K562 (cell line): ENCODE results near the gene NDFIP2. TPM values are rescaled to one million over a fixed set of nuclear protein-coding genes. Genes with fewer than 3 reads are reported as not detected.

ENCODE experiments used
- ATAC-seq: fragments of 200-7000 bp; cut with Tn5 transposase; 3 replicates; pipeline ENCODE4 v1.9.1; 2020; ENCODE audit warnings: moderate library complexity
- BruUV-seq: library from RNA; stranded (reverse); fragments of 400-500 nt; replicated peaks from 2 replicates; lab custom pipeline; 2021; lab: Mats Ljungman, UMichigan
- CTCF ChIA-PET: fragments of 300-600 bp; formaldehyde crosslinking; extraction: SDS; loops from one replicate; lab custom pipeline; 2021; ENCODE audit warnings: low intra/inter-chr PET ratio; lab: Yijun Ruan, JAX
- POLR2A ChIA-PET: fragments of 300-600, 350-650 bp; sonication (Branson Sonifier 250); formaldehyde crosslinking; extraction: SDS; loops from one replicate; lab custom pipeline; 2021; ENCODE audit warnings: antibody characterized with exemption, inconsistent platforms; lab: Yijun Ruan, JAX
- DNase-seq, 4 experiments: peaks; one replicate each; pipeline versions ENCODE4 v3.0.0 to v3.0.0-alpha.2; 2011 to 2018; ENCODE audit warnings: low spot score in 3 of 4, mixed read lengths in 3 of 4; ENCODE audit errors: extremely low read depth in 1 of 4
- FAIRE-seq: peaks from 2 replicates; lab custom pipeline; 2011; peaks lifted over from hg19 to GRCh38; lab: Jason Lieb, UNC
- H2AFZ ChIP-seq: 2 replicates; pipeline ENCODE4 v1.6.0; 2011; ENCODE audit warnings: low read depth, low read length, control low read depth, inconsistent platforms
- H3K27ac ChIP-seq: fragments of 200-600 bp; 3 replicates; pipeline ENCODE4 v1.8.0; 2011; ENCODE audit warnings: low read depth, mild to moderate bottlenecking, control low read depth, inconsistent platforms, low read length, moderate library complexity, mixed read lengths; ENCODE audit errors: extremely low read depth
- H3K27me3 ChIP-seq, 2 experiments: fragments of 300-600 bp in 1 of 2; 2 replicates in 1 of 2; 3 replicates in 1 of 2; pipeline versions ENCODE4 v1.6.0 to v1.8.0; 2011; ENCODE audit warnings: inconsistent platforms in 2 of 2, low read length in 2 of 2, mild to moderate bottlenecking in 1 of 2, mixed read lengths in 1 of 2, moderate library complexity in 1 of 2; ENCODE audit not compliant: control insufficient read depth in 2 of 2, insufficient read depth in 2 of 2
- H3K36me3 ChIP-seq: fragments of 300-600 bp; 3 replicates; pipeline ENCODE4 v1.8.0; 2011; ENCODE audit warnings: mild to moderate bottlenecking, low read length, inconsistent platforms; ENCODE audit not compliant: control insufficient read depth, insufficient read depth
- H3K4me1 ChIP-seq, 2 experiments: fragments of 200-600 bp in 1 of 2; replicated peaks in 1 of 2; 2 replicates in 1 of 2; 3 replicates in 1 of 2; pipeline versions ENCODE4 v1.5.1 to v1.8.0; 2011; ENCODE audit warnings: inconsistent platforms in 2 of 2, low read length in 2 of 2, mild to moderate bottlenecking in 1 of 2, mixed read lengths in 1 of 2, moderate library complexity in 1 of 2; ENCODE audit not compliant: control insufficient read depth in 2 of 2, insufficient read depth in 2 of 2
- H3K4me2 ChIP-seq: 2 replicates; pipeline ENCODE4 v1.6.1; 2011; ENCODE audit warnings: low read length, control low read depth, inconsistent platforms, mixed read lengths; ENCODE audit not compliant: insufficient read depth
- H3K4me3 ChIP-seq: fragments of 200-600 bp; sonication (generic), shearing (Covaris generic); 2 replicates; pipeline ENCODE4 v1.5.1; 2016; ENCODE audit warnings: control low read depth, inconsistent platforms
- H3K79me2 ChIP-seq: fragments of 200-600 bp; 3 replicates; pipeline ENCODE4 v1.8.0; 2011; ENCODE audit warnings: low read length, inconsistent platforms; ENCODE audit not compliant: control insufficient read depth, insufficient read depth
- H3K9ac ChIP-seq, 2 experiments: 2 replicates each; pipeline versions ENCODE4 v1.6.0 to v1.6.1; 2011; ENCODE audit warnings: low read depth in 2 of 2, low read length in 2 of 2, control low read depth in 1 of 2, inconsistent platforms in 1 of 2, mild to moderate bottlenecking in 1 of 2, mixed read lengths in 1 of 2; ENCODE audit not compliant: insufficient read depth in 1 of 2
- H3K9me1 ChIP-seq: one replicate; pipeline ENCODE4 v1.6.0; 2011; ENCODE audit warnings: inconsistent platforms, mild to moderate bottlenecking, low read length, moderate library complexity; ENCODE audit not compliant: control insufficient read depth, insufficient read depth
- H3K9me3 ChIP-seq: replicated peaks from 2 replicates; pipeline ENCODE4 v1.5.1; 2011; ENCODE audit warnings: low read depth, low read length, inconsistent platforms; ENCODE audit not compliant: control insufficient read depth, insufficient read depth
- H4K20me1 ChIP-seq: replicated peaks from 2 replicates; pipeline ENCODE4 v1.6.1; 2011; ENCODE audit warnings: low read length, inconsistent platforms, mixed read lengths; ENCODE audit not compliant: control insufficient read depth, insufficient read depth
- CHD4 ChIP-seq: fragments of 200-600 bp; sonication (generic); IDR thresholded peaks from 3 replicates; pipeline ENCODE4 v1.6.1; 2012; ENCODE audit warnings: low read depth, mild to moderate bottlenecking, mixed read lengths, low read length, inconsistent platforms; ENCODE audit not compliant: insufficient read depth, insufficient replicate concordance, poor library complexity, severe bottlenecking
- COPS2 ChIP-seq: fragments of 450-650 bp; conservative IDR thresholded peaks from 2 replicates; pipeline ENCODE4 v1.6.1; 2016; ENCODE audit warnings: mild to moderate bottlenecking, moderate library complexity
- CUX1 ChIP-seq: fragments of 200-800 bp; sonication (Bioruptor generic); IDR thresholded peaks from 2 replicates; pipeline ENCODE4 v1.6.1; 2016; ENCODE audit warnings: missing genetic modification characterization, missing compliant biosample characterization
- GATA2 ChIP-seq: sonication (generic); formaldehyde crosslinking; IDR thresholded peaks from 2 replicates; pipeline ENCODE4 v1.4.0; 2020; ENCODE audit warnings: mild to moderate bottlenecking, missing genetic modification reagents
- MTF1 ChIP-seq: fragments of 250-450 bp; sonication (Bioruptor Pico); IDR thresholded peaks from 2 replicates; pipeline ENCODE4 v1.9.0; 2021; ENCODE audit warnings: moderate library complexity, mild to moderate bottlenecking, inconsistent platforms, borderline replicate concordance
- SIRT6 ChIP-seq: IDR thresholded peaks from one replicate; pipeline ENCODE4 v1.6.1; 2012; ENCODE audit warnings: low read depth, mild to moderate bottlenecking, control low read depth, inconsistent platforms, low read length, moderate library complexity
- SNAPC5 ChIP-seq: fragments of 250-450 bp; sonication (Bioruptor Pico); IDR thresholded peaks from 2 replicates; pipeline ENCODE4 v1.8.0; 2021; ENCODE audit warnings: moderate library complexity, mild to moderate bottlenecking, inconsistent platforms
- ZBTB5 ChIP-seq: fragments of 450-650 bp; IDR thresholded peaks from 2 replicates; pipeline ENCODE4 v1.6.1; 2017; ENCODE audit warnings: antibody characterized with exemption
- ZC3H8 ChIP-seq: fragments of 450-650 bp; IDR thresholded peaks from 2 replicates; pipeline ENCODE4 v1.6.1; 2017
- ZNF280A ChIP-seq: fragments of 450-650 bp; IDR thresholded peaks from 2 replicates; pipeline ENCODE4 v1.6.1; 2018; ENCODE audit warnings: mild to moderate bottlenecking, low read depth; ENCODE audit not compliant: partially characterized antibody
- ZNF445 ChIP-seq: fragments of 250-450 bp; sonication (Bioruptor Pico); IDR thresholded peaks from 2 replicates; pipeline ENCODE4 v1.4.0; 2020; ENCODE audit warnings: low read depth, mild to moderate bottlenecking, moderate library complexity
- WGBS: fragments of 100-300 bp; shearing (Covaris generic); methylation state at CpG from one replicate; pipeline ENCODE4 v1.1.6; 2016; ENCODE audit warnings: low coverage, mixed read lengths; ENCODE audit not compliant: insufficient coverage; ENCODE audit errors: missing lambda C conversion rate; 5-methylcytosine and 5-hydroxymethylcytosine counted together
- in situ Hi-C: fragments of 300-500 bp; cut with MboI; formaldehyde crosslinking; loops from 4 replicates; pipeline ENCODE4 v1.15.0; 2018; ENCODE audit warnings: inconsistent platforms, mixed read lengths
- intact Hi-C: fragments of 100-400 bp; cut with micrococcal nuclease; formaldehyde crosslinking; loops from 2 replicates; pipeline ENCODE4 v1.14.2; 2022
- polyA plus RNA-seq, 8 experiments: library from polyadenylated mRNA; depleted of rRNA in 4 of 8; stranded (reverse) in 5 of 8; unstranded in 3 of 8; fragments of >200 nt; fragmentation: Nextera tagmentation in 2 of 8; fragmentation: Illumina TruSeq in 1 of 8; extraction: Ambion mirVana in 2 of 8; extraction: Trizol in 1 of 8; gene quantifications; 2 replicates each; pipeline versions ENCODE4 v1.2.1 to v1.2.3, GENCODE V29; 2011 to 2014; ENCODE audit warnings: inconsistent platforms in 1 of 8, missing spikeins in 1 of 8
- total RNA-seq, 7 experiments: library from RNA; depleted of rRNA in 6 of 7; stranded (reverse); fragments of >200 nt in 6 of 7; fragmentation: Illumina TruSeq in 2 of 7; extraction: Trizol in 2 of 7; gene quantifications; 2 replicates each; pipeline versions ENCODE4 v1.2.1 to v1.2.3, GENCODE V29; 2011 to 2021; ENCODE audit warnings: low replicate concordance in 1 of 7

The NDFIP2 gene
- total and polyA plus RNA-seq, 9 of the 15 experiments (the other 6 are each of a cell fraction or from before 2014, with no cell fraction given), result 13.4 to 54.4 (median 27.8) TPM

- TF ChIP-seq ZNF280A (no peak), ZNF445 (no peak), COPS2 (no peak), ZBTB5 (no peak), GATA2 (CRISPR knock-in tag) (no peak)
These were observed 39.9 kb upstream of the NDFIP2 start (continued) for GRCh38 chr13:79440958-79441528.

GRCh38 chr13:79442221-79442620, 38.7 kb upstream of the NDFIP2 start:
- no peaks in the 10 kb centered on the region for H3K27me3 ChIP-seq
- H3K4me2 ChIP-seq, result no peak overlapping the region
- FAIRE-seq, result no peak
- no peak overlapping the region for H3K4me3 ChIP-seq
- H4K20me1 ChIP-seq, result no peaks in the 10 kb centered on the region
- intact Hi-C loops (no loop called here), in situ Hi-C loops (loop anchor here (25.0 kb wide), 1 partner anchor 895 kb away; the partner anchor contains the start of gene SPRY2)
- no peak overlapping the region for H3K27ac ChIP-seq
- no peaks in the 10 kb centered on the region for H3K36me3 ChIP-seq
- POLR2A ChIA-PET, result interaction anchor here (0.6 kb wide), 1 partner anchor 11 kb away, joined by 4 read pairs; no protein-coding TSS in a partner anchor
- no peaks in the 10 kb centered on the region; a peak in 1 of 5 replicates for H3K4me1 ChIP-seq
- no peak for DNase-seq
- no peaks in the 10 kb centered on the region for H3K9me3 ChIP-seq
- WGBS, result 8% methylated on average over 1 of the region's 1 CpG
- no peak overlapping the region for H2AFZ ChIP-seq
- no peak for ATAC-seq
- CTCF ChIA-PET, result no interaction called here
- H3K79me2 ChIP-seq, result no peaks in the 10 kb centered on the region
- no peaks in the 10 kb centered on the region for H3K9me1 ChIP-seq
- BruUV-seq, result no TSS peak
- H3K9ac ChIP-seq, result no peak overlapping the region
- TF ChIP-seq CHD4 (no peak), MTF1 (CRISPR knock-in tag) (no peak), SIRT6 (no peak), CUX1 (no peak), ZC3H8 (no peak), SNAPC5 (CRISPR knock-in tag) (no peak)
